Fibroblast of lung (primary cell): ENCODE data around the gene ITPR2. TPM values are rescaled to one million over a fixed set of nuclear protein-coding genes. Genes with fewer than 3 reads are reported as not detected.

Source experiments
- DNase-seq, 2 donors: peaks; one replicate each; pipeline versions ENCODE4 v3.0.0 to v3.0.0-alpha.2; 2010; ENCODE audit warnings: low read depth in 2 of 2
- H2AFZ ChIP-seq: 2 replicates; pipeline ENCODE4 v1.5.1; 2012; ENCODE audit warnings: low read length, control low read depth, inconsistent platforms
- H3K27ac ChIP-seq: 2 replicates; pipeline ENCODE4 v1.5.1; 2011; ENCODE audit warnings: low read length, control low read depth; ENCODE audit not compliant: insufficient read depth
- H3K27me3 ChIP-seq: 2 replicates; pipeline ENCODE4 v1.5.1; 2011; ENCODE audit warnings: mild to moderate bottlenecking, low read length; ENCODE audit not compliant: control insufficient read depth, insufficient read depth
- H3K36me3 ChIP-seq: 2 replicates; pipeline ENCODE4 v1.5.1; 2011; ENCODE audit warnings: low read length; ENCODE audit not compliant: control insufficient read depth, insufficient read depth
- H3K4me1 ChIP-seq: 2 replicates; pipeline ENCODE4 v1.5.1; 2011; ENCODE audit warnings: low read length; ENCODE audit not compliant: control insufficient read depth, insufficient read depth; ENCODE audit errors: extremely low read depth
- H3K4me2 ChIP-seq: 2 replicates; pipeline ENCODE4 v1.5.1; 2011; ENCODE audit warnings: low read length, control low read depth; ENCODE audit not compliant: insufficient read depth; ENCODE audit errors: extremely low read depth
- H3K4me3 ChIP-seq, 4 experiments: fragments of 200-600 bp in 1 of 4; sonication (generic) in 1 of 4; replicated peaks in 1 of 4; 2 replicates each; pipeline ENCODE4 v1.5.1; 2011 to 2016; ENCODE audit warnings: low read length in 4 of 4, low read depth in 3 of 4, mild to moderate bottlenecking in 3 of 4, control low read depth in 2 of 4, inconsistent platforms in 1 of 4, mixed read lengths in 1 of 4; ENCODE audit not compliant: insufficient read depth in 1 of 4; ENCODE audit errors: control extremely low read depth in 1 of 4
- H3K79me2 ChIP-seq: 2 replicates; pipeline ENCODE4 v1.5.1; 2012; ENCODE audit warnings: mild to moderate bottlenecking, low read length, inconsistent platforms; ENCODE audit not compliant: control insufficient read depth, insufficient read depth
- H3K9ac ChIP-seq: 2 replicates; pipeline ENCODE4 v1.5.1; 2011; ENCODE audit warnings: mild to moderate bottlenecking, low read length, control low read depth; ENCODE audit not compliant: insufficient read depth
- H3K9me3 ChIP-seq: 2 replicates; pipeline ENCODE4 v1.5.1; 2012; ENCODE audit warnings: low read depth, low read length; ENCODE audit not compliant: control insufficient read depth, insufficient read depth
- H4K20me1 ChIP-seq: 2 replicates; pipeline ENCODE4 v1.5.1; 2011; ENCODE audit warnings: low read length; ENCODE audit not compliant: control insufficient read depth, insufficient read depth; ENCODE audit errors: extremely low read depth
- CTCF ChIP-seq, 2 donors: IDR thresholded peaks in 1 of 2; conservative IDR thresholded peaks in 1 of 2; 1 replicate in 1 of 2; 2 replicates in 1 of 2; pipeline ENCODE4 v1.5.1; 2011 to 2012; ENCODE audit warnings: low read length in 2 of 2, control low read depth in 1 of 2, inconsistent platforms in 1 of 2, low read depth in 1 of 2, mild to moderate bottlenecking in 1 of 2
- EZH2 ChIP-seq: IDR thresholded peaks from 2 replicates; pipeline ENCODE4 v1.5.1; 2012; ENCODE audit warnings: low read length, control low read depth, mild to moderate bottlenecking; ENCODE audit errors: missing control alignments
- polyA plus RNA-seq, 2 donors: library from polyadenylated mRNA; depleted of rRNA in 1 of 2; stranded (reverse) in 1 of 2; unstranded in 1 of 2; fragments of >200 nt; gene quantifications; 2 replicates each; pipeline ENCODE4 v1.2.1, GENCODE V29; 2011 to 2012; ENCODE audit warnings: missing spikeins in 1 of 2
- total RNA-seq: library from RNA; depleted of rRNA; stranded (reverse); fragments of >200 nt; gene quantifications from 2 replicates; pipeline ENCODE4 v1.2.1, GENCODE V29; 2014

Gene ITPR2
- total and polyA plus RNA-seq, 2 donors (not counting 1 experiment from before 2014, with no cell fraction given) = 5.1 to 24.6 TPM

GRCh38 chr12:26845984-26846383 is 13.0 kb upstream of the ITPR2 start:
- TF ChIP-seq EZH2 (no peak), CTCF (conservative IDR thresholded peaks at IDR 0.05 in 1 of 2, IDR thresholded peaks at IDR 0.05 in 1 of 2; ENCODE audit: low read depth in 1 of 2, low read length in 2 of 2) (no peak)
- peak; percentile 94 to 98 for DNase-seq
- H3K79me2 ChIP-seq = no peaks in the 10 kb centered on the region
- H4K20me1 ChIP-seq = no peaks in the 10 kb centered on the region
- H3K4me1 ChIP-seq = no peaks in the 10 kb centered on the region
- H3K36me3 ChIP-seq = no peaks in the 10 kb centered on the region
- H3K4me2 ChIP-seq = no peak overlapping the region
- H2AFZ ChIP-seq = no peak overlapping the region
- H3K27me3 ChIP-seq = no peaks in the 10 kb centered on the region
- H3K9ac ChIP-seq = no peak overlapping the region
- no peak overlapping the region for H3K4me3 ChIP-seq
- no peaks in the 10 kb centered on the region for H3K9me3 ChIP-seq
- H3K27ac ChIP-seq = no peak overlapping the region

- H2AFZ ChIP-seq = no peak overlapping the region
- H3K9me3 ChIP-seq = no peaks in the 10 kb centered on the region
- no peaks in the 10 kb centered on the region for H3K79me2 ChIP-seq
- no peaks in the 10 kb centered on the region for H3K36me3 ChIP-seq
- no peaks in the 10 kb centered on the region for H3K4me1 ChIP-seq
- no peak overlapping the region for H3K9ac ChIP-seq
- peak; percentile 40 to 51 for DNase-seq
- H4K20me1 ChIP-seq = no peaks in the 10 kb centered on the region
- H3K27me3 ChIP-seq = no peaks in the 10 kb centered on the region
- peak overlapping the region; percentile 23 for H3K4me2 ChIP-seq
- TF ChIP-seq CTCF (conservative IDR thresholded peaks at IDR 0.05 in 1 of 2, IDR thresholded peaks at IDR 0.05 in 1 of 2; ENCODE audit: low read depth in 1 of 2, low read length in 2 of 2) (peak; percentile 54 to 64), EZH2 (no peak)
- H3K4me3 ChIP-seq = no peak overlapping the region
- H3K27ac ChIP-seq = no peak overlapping the region
Observed at GRCh38 chr12:26845057-26845666, 12.2 kb upstream of the ITPR2 start.

DNA sequence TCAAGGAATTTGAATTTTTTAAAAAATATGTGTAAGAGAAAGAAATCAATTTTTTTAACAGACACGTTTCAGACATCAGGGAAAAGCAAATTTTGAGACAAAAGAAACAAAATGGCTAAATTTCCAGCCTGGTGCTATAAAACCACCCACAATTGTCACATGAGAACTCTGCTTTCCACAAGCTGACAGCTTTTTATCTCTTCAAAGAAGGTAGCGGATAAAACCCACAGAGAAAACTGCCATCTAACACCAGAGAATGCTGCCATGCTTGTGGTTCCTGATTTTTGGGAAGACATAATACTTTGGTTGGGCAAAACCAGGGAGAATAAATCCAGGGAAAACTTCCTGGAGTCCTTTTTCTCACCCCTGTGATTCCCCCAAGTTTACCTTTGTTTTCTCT is 10.3 kb upstream of the ITPR2 start:
- Histone ChIP-seq H3K4me2 (no peak overlapping the region), H2AFZ (no peak overlapping the region), H3K9ac (no peak overlapping the region), H3K79me2 (no peaks in the 10 kb centered on the region), H3K27ac (no peak overlapping the region), H3K4me3 (no peak overlapping the region), H3K36me3 (no peaks in the 10 kb centered on the region), H3K4me1 (no peaks in the 10 kb centered on the region), H3K9me3 (no peaks in the 10 kb centered on the region), H3K27me3 (no peaks in the 10 kb centered on the region), H4K20me1 (no peaks in the 10 kb centered on the region)
- TF ChIP-seq EZH2 (no peak), CTCF (conservative IDR thresholded peaks at IDR 0.05 in 1 of 2, IDR thresholded peaks at IDR 0.05 in 1 of 2; ENCODE audit: low read depth in 1 of 2, low read length in 2 of 2) (no peak)
- no peak for DNase-seq
